ENCODE results near the gene LPIN2. TPM values are rescaled to one million over a fixed set of nuclear protein-coding genes. Genes with fewer than 3 reads are reported as not detected.

The LPIN2 gene
- total and polyA plus RNA-seq, 4 donors = 58.6 to 284 (median 103) TPM

DNA sequence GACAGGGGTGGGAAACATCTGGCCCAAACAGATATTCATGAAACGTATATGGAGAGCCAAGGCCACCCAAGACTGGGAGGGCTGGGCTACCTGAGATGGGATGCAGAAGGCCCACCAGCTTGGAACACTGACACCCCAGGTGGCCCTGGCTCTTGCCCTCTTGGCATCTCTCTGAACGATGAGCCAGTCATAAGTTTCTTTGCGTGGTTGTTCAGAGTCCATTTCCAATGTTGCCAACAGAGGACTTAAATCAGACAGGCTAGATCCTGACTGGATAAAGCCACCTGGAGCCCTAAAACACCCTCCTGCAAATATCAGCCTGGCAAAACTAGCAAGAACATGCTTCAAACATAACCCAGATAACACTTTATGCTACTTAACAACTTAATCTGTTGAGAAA is 42.6 kb downstream of the LPIN2 start:
- Histone ChIP-seq H3K27me3 (ENCODE audit: control insufficient read depth in 4 of 4, insufficient read depth in 4 of 4, low read length in 3 of 4) (no peaks in the 10 kb centered on the region), H3K27ac (ENCODE audit: low read depth in 1 of 2, low read length in 2 of 2) (peak overlapping the region; percentile 83 to 87), H3K36me3 (ENCODE audit: control insufficient read depth in 4 of 4, insufficient read depth in 3 of 4, low read depth in 1 of 4, low read length in 3 of 4) (peaks cover 0 to 15% (median 6%) of the 10 kb centered on the region in 4 donors), H3K4me3 (ENCODE audit: low read depth in 1 of 3, low read length in 3 of 3) (no peak overlapping the region), H3K4me1 (ENCODE audit: control insufficient read depth in 4 of 4, insufficient read depth in 4 of 4, low read length in 3 of 4) (peaks cover 18 to 80% (median 63%) of the 10 kb centered on the region in 4 donors), H3K9me3 (ENCODE audit: control insufficient read depth in 4 of 4, low read length in 3 of 4) (no peaks in the 10 kb centered on the region), H3K9ac (ENCODE audit: low read depth in 1 of 2, low read length in 2 of 2) (peak overlapping the region in 1 of 2 donors; percentile 86)
- peak in 1 of 2 donors; percentile 47 for TF ChIP-seq EGR1 (IDR thresholded peaks at IDR 0.05; ENCODE audit: low read depth in 2 of 2)
- no peak for TF ChIP-seq TAF1 (conservative IDR thresholded peaks at IDR 0.05)
- no peak for TF ChIP-seq GABPA (IDR thresholded peaks at IDR 0.05 in 1 of 2, conservative IDR thresholded peaks at IDR 0.05 in 1 of 2)
- TF ChIP-seq NR2F2 (IDR thresholded peaks at IDR 0.05) = no peak
- TF ChIP-seq RXRA (IDR thresholded peaks at IDR 0.05) = peak; percentile 37 to 79
- no peak for TF ChIP-seq RAD21 (IDR thresholded peaks at IDR 0.05)
- TF ChIP-seq, protein P1, sequence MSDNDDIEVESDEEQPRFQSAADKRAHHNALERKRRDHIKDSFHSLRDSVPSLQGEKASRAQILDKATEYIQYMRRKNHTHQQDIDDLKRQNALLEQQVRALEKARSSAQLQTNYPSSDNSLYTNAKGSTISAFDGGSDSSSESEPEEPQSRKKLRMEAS (IDR thresholded peaks at IDR 0.05) = peak; percentile 61
- peak; percentile 18 for TF ChIP-seq FOXA1 (IDR thresholded peaks at IDR 0.05)
- peak; percentile 25 to 65 for TF ChIP-seq JUND (IDR thresholded peaks at IDR 0.05)
- TF ChIP-seq, protein P2, sequence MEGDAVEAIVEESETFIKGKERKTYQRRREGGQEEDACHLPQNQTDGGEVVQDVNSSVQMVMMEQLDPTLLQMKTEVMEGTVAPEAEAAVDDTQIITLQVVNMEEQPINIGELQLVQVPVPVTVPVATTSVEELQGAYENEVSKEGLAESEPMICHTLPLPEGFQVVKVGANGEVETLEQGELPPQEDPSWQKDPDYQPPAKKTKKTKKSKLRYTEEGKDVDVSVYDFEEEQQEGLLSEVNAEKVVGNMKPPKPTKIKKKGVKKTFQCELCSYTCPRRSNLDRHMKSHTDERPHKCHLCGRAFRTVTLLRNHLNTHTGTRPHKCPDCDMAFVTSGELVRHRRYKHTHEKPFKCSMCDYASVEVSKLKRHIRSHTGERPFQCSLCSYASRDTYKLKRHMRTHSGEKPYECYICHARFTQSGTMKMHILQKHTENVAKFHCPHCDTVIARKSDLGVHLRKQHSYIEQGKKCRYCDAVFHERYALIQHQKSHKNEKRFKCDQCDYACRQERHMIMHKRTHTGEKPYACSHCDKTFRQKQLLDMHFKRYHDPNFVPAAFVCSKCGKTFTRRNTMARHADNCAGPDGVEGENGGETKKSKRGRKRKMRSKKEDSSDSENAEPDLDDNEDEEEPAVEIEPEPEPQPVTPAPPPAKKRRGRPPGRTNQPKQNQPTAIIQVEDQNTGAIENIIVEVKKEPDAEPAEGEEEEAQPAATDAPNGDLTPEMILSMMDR (IDR thresholded peaks at IDR 0.05; ENCODE audit: low read depth, low read length, missing input control) = no peak
- peak; percentile 73 for TF ChIP-seq SP1 (IDR thresholded peaks at IDR 0.05)
- no peak for TF ChIP-seq FOXA2 (IDR thresholded peaks at IDR 0.05)
- TF ChIP-seq, protein P3, sequence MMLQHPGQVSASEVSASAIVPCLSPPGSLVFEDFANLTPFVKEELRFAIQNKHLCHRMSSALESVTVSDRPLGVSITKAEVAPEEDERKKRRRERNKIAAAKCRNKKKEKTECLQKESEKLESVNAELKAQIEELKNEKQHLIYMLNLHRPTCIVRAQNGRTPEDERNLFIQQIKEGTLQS (IDR thresholded peaks at IDR 0.05) = no peak
- peak; percentile 67 for TF ChIP-seq YY1 (IDR thresholded peaks at IDR 0.05)
- TF ChIP-seq, protein P4, sequence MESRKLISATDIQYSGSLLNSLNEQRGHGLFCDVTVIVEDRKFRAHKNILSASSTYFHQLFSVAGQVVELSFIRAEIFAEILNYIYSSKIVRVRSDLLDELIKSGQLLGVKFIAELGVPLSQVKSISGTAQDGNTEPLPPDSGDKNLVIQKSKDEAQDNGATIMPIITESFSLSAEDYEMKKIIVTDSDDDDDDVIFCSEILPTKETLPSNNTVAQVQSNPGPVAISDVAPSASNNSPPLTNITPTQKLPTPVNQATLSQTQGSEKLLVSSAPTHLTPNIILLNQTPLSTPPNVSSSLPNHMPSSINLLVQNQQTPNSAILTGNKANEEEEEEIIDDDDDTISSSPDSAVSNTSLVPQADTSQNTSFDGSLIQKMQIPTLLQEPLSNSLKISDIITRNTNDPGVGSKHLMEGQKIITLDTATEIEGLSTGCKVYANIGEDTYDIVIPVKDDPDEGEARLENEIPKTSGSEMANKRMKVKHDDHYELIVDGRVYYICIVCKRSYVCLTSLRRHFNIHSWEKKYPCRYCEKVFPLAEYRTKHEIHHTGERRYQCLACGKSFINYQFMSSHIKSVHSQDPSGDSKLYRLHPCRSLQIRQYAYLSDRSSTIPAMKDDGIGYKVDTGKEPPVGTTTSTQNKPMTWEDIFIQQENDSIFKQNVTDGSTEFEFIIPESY (IDR thresholded peaks at IDR 0.05) = peak; percentile 31
- TF ChIP-seq, protein P5, sequence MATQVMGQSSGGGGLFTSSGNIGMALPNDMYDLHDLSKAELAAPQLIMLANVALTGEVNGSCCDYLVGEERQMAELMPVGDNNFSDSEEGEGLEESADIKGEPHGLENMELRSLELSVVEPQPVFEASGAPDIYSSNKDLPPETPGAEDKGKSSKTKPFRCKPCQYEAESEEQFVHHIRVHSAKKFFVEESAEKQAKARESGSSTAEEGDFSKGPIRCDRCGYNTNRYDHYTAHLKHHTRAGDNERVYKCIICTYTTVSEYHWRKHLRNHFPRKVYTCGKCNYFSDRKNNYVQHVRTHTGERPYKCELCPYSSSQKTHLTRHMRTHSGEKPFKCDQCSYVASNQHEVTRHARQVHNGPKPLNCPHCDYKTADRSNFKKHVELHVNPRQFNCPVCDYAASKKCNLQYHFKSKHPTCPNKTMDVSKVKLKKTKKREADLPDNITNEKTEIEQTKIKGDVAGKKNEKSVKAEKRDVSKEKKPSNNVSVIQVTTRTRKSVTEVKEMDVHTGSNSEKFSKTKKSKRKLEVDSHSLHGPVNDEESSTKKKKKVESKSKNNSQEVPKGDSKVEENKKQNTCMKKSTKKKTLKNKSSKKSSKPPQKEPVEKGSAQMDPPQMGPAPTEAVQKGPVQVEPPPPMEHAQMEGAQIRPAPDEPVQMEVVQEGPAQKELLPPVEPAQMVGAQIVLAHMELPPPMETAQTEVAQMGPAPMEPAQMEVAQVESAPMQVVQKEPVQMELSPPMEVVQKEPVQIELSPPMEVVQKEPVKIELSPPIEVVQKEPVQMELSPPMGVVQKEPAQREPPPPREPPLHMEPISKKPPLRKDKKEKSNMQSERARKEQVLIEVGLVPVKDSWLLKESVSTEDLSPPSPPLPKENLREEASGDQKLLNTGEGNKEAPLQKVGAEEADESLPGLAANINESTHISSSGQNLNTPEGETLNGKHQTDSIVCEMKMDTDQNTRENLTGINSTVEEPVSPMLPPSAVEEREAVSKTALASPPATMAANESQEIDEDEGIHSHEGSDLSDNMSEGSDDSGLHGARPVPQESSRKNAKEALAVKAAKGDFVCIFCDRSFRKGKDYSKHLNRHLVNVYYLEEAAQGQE (IDR thresholded peaks at IDR 0.05) = peak; percentile 67
- peak; percentile 86 to 92 for TF ChIP-seq HNF4A (conservative IDR thresholded peaks at IDR 0.05)
- peak; percentile 55 for TF ChIP-seq HNF4G (IDR thresholded peaks at IDR 0.05)
- DNase-seq (ENCODE audit: low spot score) = no peak
- 31% methylated on average over 3 of the region's 3 CpGs for WGBS
